ENCODE data around the gene GALNS. TPM values are rescaled to one million over a fixed set of nuclear protein-coding genes. Genes with fewer than 3 reads are reported as not detected.

The GALNS gene
- 33.6 to 49.8 TPM (median 48.4 TPM) in 5 replicates for total RNA-seq (2022; extraction: Qiagen RNA extraction)

DNA sequence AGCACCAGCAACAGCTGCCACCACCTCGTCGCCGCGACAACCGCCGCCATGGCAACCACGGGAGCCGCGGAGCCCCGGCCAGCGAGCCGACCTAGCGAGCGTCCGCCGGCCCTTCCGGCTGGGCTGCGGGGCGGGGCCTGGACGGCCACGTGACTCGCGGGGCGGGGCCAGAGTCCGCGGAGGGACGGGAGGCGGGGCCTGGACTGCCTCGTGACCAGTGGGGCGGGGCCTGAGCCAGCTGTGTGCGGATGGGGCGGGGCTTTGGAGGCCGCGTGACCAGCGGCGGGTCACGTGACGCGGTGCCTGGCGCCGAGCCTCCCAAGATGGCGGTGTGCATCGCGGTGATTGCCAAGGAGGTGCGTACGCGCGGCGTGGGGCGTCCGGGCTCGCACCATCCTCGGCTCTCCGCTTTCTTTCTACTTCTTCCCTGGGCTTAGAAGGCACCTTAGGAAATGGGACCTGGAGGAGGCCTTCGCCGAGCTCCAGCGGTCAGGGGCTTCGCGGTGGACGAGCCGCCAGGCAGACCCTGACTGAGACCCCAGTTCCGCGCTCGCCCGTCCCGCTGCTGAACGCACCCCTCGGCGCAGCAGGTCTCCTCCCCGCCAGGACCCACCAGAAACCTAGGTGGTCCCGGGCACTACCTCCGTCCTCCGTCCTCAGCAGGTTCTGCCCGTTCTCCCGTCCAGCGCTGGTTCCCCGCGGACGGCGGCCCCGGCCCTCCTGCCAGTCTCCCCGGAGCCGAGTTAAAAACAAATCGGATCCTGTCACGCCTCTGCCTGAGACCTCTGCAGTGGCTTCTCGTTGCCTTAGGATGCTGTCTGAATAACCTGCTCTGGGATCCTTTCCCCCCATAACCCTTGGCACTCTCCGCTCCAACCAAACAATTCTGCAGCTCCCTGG lies at the start of gene GALNS, which contains the start of gene TRAPPC2L:
TSS of gene GALNS (minus strand) at position 120 of the 900 bp plus-strand sequence. CDS start at position 50, 70 bp downstream.
TSS of gene TRAPPC2L (plus strand) at position 300 of the 900 bp plus-strand sequence. CDS start at position 324, 24 bp downstream.

GRCh38 chr16:88866151-88866920 lies 9.6 kb upstream of the GALNS start, which contains the start of gene PABPN1L:
Gene PABPN1L, minus strand, starts transcription at chr16:88866660. Its CDS starts 54 bp downstream, at chr16:88866606.

DNA sequence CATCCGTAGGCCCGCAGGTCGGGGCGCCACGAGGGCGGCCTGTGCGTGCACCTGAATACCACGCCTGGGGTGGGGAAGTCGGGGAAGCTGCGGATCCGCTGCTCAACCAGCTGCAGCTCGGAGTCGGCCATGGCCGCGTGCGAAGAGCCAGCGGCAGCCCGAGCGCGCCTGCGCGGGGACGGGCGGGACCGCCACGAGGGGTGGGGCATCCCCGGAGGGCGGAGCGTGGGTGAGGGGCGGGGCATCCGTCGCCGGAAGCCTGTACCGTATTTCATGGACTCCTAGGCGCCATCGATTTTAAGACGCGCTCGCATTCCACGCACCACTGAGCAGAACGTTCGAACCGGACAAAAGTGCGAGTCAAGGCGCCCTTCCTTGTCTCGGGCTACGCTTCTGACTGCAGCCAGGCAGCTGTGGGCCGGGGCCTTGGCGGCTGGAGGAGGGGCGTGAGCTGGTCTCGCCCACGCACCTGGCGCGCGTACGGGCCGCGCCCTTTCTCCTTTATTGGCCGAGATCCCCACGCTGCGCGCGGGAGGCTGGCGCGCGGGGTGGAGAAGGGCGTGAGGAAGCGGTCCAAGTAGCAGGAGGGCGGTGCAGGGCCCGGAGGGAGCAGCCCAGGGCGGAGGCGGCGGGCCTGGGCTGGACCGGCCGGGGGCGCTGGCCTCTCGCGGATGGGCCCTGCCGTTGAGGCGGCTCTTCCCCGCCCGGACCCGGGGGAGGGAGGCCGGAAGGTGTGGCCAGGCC lies 44.8 kb downstream of the GALNS start, which contains the start of gene APRT:
TSS of gene APRT (minus strand) at position 160 of the 744 bp plus-strand sequence. CDS start at position 131, 29 bp downstream.

DNA sequence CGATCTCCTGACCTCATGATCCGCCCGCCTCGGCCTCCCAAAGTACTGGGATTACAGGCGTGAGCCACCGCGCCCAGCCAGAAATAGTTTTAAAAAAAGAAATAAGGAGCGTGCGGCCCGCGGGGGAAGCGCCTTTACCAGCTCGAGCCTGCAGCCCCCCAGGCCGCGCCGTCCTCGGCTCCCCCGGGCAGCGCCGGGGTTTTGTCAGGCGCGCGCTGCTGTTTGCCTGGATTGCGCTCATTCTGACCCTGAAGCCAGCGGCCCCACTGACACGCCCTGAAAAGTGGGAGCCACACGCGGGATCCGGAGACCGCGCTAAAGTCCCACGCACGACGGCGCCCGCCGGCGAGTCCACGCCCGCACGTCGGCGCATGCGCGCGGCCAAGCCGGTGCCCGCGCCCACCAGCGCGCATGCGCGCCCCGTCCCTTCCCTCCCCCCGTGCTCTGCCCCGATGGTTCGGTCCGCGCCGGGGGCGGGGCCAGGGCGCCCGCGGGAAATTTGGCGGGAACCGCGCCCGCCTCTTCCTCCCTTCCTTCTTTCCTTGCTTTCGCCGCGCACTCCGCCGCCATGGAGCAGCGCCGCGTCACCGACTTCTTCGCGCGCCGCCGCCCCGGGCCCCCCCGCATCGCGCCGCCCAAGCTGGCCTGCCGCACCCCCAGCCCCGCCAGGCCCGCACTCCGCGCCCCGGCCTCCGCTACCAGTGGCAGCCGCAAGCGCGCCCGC lies 53.3 kb downstream of the GALNS start, which contains the start of gene CDT1:
TSS of gene CDT1 (plus strand) at position 526 of the 724 bp plus-strand sequence. CDS start at position 569, 43 bp downstream.

DNA sequence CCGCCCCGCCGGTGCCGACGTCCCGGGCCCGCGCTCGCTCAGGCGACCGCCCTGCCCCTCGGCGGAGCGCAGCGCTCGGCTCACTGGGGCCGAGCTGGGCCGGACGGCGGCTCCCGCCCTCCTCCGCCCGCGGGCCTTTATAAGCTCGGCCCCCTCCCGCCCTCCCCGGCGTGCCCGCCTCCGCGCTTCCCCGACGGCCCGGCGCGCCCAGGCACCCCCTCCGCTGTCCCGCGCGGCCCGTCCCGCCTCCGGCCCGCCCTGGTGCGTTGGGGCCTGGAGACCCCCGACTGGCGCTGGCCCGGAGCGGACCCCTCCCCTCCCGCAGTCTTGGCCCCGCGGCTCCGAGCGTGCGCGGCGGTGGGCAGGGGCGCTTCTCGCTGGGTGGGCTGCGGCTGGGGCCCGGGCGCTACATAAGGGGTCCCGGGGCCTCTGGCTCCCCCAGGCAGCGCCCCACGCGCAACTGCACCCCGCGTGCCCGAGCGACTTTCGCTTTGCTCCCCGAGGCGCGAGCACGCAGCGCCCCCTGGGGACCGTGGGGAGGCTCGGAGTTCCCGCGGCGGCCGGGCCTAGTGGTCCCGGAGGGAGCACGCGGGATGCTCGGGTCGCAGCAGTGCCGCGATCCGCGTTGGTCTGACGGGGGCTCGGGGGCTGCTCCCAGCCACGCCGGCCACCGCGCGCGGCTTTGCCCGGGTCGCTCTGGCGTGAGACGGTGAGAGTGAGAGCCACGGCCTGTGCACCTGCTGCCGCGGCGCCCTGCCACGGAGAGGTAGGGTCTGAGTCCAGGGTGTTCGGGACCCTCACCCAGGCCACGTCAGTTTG lies 71.4 kb downstream of the GALNS start, which contains the start of gene PIEZO1:
TSS of gene PIEZO1 (minus strand) at position 115 of the 819 bp plus-strand sequence. CDS start 256 bp downstream, outside the sequence.

Other genes starting within 250 kb of the GALNS start
- gene IL17C, start 218.4 kb downstream of the GALNS start, total RNA-seq (2022; extraction: Qiagen RNA extraction) = not detected in 5 replicates
- gene CYBA, start 205.9 kb downstream of the GALNS start, total RNA-seq (2022; extraction: Qiagen RNA extraction) = 216 to 306 TPM (median 283 TPM) in 5 replicates
- 16.9 to 23.2 TPM (median 17.9 TPM) in 5 replicates for gene MVD, start 193.9 kb downstream of the GALNS start, total RNA-seq (2022; extraction: Qiagen RNA extraction)
- gene SNAI3, start 170.4 kb downstream of the GALNS start, total RNA-seq (2022; extraction: Qiagen RNA extraction) = 0.08 to 0.19 TPM (median 0.14 TPM) in 5 replicates
- 11.1 to 16.3 TPM (median 15.1 TPM) in 5 replicates for gene RNF166, start 150.5 kb downstream of the GALNS start, total RNA-seq (2022; extraction: Qiagen RNA extraction)
- 23.5 to 34.8 TPM (median 30.7 TPM) in 5 replicates for gene CTU2, start 150.4 kb downstream of the GALNS start, total RNA-seq (2022; extraction: Qiagen RNA extraction)
- gene PIEZO1, start 71.7 kb downstream of the GALNS start, total RNA-seq (2022; extraction: Qiagen RNA extraction) = 79.2 to 137 TPM (median 122 TPM) in 5 replicates
- gene CDT1, start 53.2 kb downstream of the GALNS start, total RNA-seq (2022; extraction: Qiagen RNA extraction) = 21.2 to 32.5 TPM (median 30.5 TPM) in 5 replicates
- 336 to 435 TPM (median 385 TPM) in 5 replicates for gene APRT, start 45.0 kb downstream of the GALNS start, total RNA-seq (2022; extraction: Qiagen RNA extraction)
- gene TRAPPC2L, start 180 bp upstream of the GALNS start, total RNA-seq (2022; extraction: Qiagen RNA extraction) = 80.7 to 133 TPM (median 96.2 TPM) in 5 replicates
- not detected in 5 replicates for gene PABPN1L, start 9.7 kb upstream of the GALNS start, total RNA-seq (2022; extraction: Qiagen RNA extraction)
- gene CBFA2T3, start 120.3 kb upstream of the GALNS start, total RNA-seq (2022; extraction: Qiagen RNA extraction) = 0.88 to 1.5 TPM (median 1.0 TPM) in 5 replicates
- 13.8 to 20.0 TPM (median 18.2 TPM) in 5 replicates for gene ACSF3, start 236.9 kb upstream of the GALNS start, total RNA-seq (2022; extraction: Qiagen RNA extraction)

Measured in A549 treated with dexamethasone at 1 μM for 4 hours (cell line).